ENCODE measurements around the gene RPS6KA2.

Gene RPS6KA2

GRCh38 chr6:166569206-166569605 is 57.8 kb downstream of the RPS6KA2 start:
- no peak for DNase-seq

DNA sequence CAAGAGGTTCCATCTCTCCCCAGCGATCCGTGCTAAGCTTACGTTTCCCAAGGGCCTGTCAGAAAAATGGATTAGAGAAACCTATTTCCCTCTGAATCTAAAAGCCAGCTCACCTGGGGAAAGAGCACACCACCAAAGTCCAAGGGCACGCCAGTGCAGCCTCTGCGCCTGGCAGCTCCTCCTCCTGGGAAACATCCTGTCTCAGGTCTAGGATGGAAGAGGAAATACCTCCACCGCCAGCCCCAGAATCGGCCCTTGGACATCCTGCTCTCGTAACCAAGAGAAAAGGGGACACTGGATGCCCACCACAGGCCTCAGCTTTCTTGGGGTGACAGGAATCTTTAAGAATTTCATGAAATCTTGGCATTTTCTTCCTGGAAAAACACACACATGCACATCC is 59.2 kb downstream of the RPS6KA2 start:
- no peak for DNase-seq

GRCh38 chr6:166567107-166567506 is 59.9 kb downstream of the RPS6KA2 start:
- DNase-seq, result no peak

- no peak for DNase-seq
Measured at GRCh38 chr6:166566026-166567011, 60.7 kb downstream of the RPS6KA2 start.

GRCh38 chr6:166565084-166565967 is 61.7 kb downstream of the RPS6KA2 start:
- no peak for DNase-seq

DNA sequence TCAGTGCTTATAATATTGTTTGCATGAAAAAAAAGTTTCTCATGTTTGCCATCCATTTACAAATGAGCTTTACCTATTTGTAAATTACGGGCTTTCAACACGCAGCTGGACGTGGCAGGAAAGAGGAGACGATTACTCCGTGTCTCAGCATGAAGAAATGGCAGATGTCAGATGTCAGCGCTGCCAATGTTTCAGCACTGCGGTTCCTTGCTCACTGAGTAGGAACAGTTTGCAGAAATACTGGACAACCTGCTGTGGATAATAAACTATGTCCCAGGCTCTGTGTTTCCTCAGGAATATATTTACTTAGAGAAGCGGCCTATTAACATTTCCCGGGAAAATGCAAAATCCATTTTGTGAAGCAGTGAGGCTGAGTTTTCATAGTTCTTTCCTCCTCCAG is 63.2 kb downstream of the RPS6KA2 start:
- DNase-seq, result no peak

DNA sequence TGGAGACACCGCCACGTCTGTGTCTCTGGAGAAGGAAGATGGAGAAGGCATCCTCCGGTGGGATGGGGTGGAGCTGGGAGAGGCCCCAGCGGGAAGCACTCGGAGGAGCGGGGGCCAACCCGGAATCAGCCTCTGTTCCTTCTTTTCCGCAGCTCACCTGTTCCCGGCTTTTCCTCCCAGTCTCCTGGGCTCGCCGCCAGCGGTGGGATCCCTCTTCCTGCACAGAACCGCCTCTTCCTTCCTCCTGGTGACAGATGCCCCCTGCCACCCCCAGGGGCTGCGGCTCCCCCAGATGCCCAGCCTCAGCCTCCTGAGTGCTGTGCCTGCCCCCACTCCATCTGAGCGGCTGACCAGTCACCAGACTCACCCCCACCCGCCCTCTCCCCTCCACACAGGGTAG is 63.9 kb downstream of the RPS6KA2 start:
- no peak for DNase-seq

DNA sequence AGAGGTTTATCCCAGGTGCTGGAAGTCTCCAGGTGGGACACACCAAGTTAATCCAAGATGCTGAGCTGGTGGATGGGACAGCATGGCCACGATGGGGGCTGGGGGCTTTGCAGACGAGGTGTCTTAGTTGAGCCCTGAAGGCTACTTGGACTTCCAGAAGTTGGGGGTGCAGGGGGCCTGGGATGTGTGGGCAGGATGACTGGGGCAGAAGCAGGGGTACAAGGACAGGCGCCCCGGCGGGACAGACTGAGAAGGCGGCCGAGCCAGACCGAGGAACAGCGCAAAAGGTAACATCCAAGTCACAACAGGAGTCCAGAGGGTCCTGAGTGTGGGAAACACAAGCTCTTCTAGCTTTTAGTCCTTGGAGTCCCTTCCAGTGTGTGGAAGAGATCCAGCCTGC is 64.3 kb downstream of the RPS6KA2 start:
- DNase-seq, result no peak

GRCh38 chr6:166561771-166562359 is 65.2 kb downstream of the RPS6KA2 start:
- no peak for DNase-seq

GRCh38 chr6:166560222-166560621 is 66.8 kb downstream of the RPS6KA2 start:
- no peak for DNase-seq

DNA sequence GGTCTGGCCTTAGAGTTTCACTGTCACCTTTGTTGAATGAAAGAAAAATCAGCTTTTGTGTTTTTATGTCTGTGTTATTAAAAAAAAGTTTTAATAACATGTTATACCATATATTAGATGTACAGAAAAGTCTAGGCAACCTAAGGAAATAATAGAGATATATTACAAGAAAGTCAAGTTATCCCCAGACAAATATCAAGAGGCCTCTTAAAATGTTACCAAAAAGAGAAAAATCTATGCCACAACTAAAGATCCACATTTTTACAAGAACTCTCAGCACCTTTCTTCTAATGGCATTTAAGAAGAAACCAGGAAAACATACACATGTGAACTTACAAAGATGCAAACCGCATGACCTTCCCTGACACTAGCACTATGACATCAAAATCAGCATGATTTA is 67.4 kb downstream of the RPS6KA2 start:
- DNase-seq, result no peak

DNA sequence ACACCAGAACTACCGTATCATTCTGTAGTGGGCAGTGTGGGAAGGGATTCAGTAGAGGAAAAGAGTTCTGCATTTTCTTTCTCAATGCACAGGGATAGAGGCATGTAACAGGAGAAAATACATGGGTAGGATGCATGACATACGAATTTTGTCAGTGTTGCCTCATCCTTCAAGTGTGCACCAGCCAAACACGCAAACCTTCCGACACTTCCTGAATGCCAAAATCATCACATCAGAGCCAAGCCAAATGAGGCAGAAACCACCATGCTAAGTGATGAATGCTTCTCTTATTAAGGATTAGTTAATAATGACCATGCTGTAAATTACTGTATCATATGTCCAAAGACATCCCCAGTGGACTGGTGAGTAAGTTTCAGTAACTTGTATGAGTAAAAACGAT is 67.8 kb downstream of the RPS6KA2 start:
- no peak for DNase-seq

GRCh38 chr6:166558156-166559005 is 68.7 kb downstream of the RPS6KA2 start:
- DNase-seq, result no peak

GRCh38 chr6:166556863-166557322 is 70.2 kb downstream of the RPS6KA2 start:
- DNase-seq, result no peak

- DNase-seq, result no peak
Measured at GRCh38 chr6:166556336-166556735, 70.7 kb downstream of the RPS6KA2 start.

DNA sequence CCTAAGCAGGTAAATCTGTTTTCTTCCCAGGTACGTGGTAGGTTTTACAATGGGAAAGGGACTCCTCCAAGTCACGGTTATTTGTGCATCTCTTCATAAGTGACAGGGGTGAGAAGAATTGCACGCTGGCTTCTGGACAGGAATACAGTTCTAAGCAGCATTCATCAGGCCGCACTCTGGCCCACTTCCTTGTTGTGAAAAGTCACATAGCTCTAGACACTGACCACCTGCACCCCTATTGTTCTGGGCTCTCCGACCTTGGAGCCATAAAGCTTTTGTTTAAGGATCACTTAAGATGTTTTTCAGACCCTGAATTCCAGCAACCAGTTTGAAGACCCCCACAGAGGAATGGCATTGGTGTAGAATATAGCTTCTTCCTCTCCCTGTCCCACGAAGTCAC is 72.0 kb downstream of the RPS6KA2 start:
- DNase-seq, result no peak

DNA sequence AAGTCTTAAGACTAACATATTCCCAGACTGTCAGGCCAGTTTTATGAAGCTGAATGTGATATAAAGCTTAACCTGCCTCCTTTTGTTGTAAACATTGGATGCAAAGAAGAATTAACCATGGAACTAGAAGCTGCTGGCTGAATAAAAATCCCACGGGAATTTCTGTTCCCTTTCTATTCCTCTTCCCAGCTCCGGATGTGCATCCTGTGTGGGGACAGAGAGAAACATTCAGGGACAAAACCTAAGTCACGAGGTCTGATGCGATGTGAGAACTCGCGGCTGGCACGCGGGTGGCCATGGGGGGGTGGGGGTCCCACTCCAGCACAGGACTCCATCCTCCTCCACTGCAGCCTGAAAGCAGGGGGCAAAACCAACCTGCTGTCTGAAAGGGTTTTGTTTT is 72.7 kb downstream of the RPS6KA2 start:
- DNase-seq, result no peak

GRCh38 chr6:166553563-166554271 is 73.3 kb downstream of the RPS6KA2 start:
- DNase-seq, result no peak

DNA sequence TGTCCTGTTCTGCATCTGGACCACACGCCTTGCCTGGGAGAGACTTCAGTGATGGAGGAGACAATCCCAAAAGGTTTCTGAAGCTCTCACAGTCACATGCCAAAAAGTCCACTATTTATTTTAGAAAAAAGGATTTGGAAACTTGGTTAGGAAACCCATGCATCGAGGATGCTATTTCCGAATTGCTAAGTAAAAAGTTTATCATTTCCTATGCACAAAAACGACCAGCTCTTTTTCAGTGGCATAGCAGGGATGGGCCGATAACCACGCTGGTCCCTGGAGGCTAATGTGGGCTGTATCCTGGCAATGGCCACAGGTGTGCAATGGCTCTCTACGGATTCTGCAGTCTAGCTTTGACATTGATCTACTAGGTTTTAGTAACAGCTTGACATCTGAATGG is 74.5 kb downstream of the RPS6KA2 start:
- DNase-seq, result no peak

DNA sequence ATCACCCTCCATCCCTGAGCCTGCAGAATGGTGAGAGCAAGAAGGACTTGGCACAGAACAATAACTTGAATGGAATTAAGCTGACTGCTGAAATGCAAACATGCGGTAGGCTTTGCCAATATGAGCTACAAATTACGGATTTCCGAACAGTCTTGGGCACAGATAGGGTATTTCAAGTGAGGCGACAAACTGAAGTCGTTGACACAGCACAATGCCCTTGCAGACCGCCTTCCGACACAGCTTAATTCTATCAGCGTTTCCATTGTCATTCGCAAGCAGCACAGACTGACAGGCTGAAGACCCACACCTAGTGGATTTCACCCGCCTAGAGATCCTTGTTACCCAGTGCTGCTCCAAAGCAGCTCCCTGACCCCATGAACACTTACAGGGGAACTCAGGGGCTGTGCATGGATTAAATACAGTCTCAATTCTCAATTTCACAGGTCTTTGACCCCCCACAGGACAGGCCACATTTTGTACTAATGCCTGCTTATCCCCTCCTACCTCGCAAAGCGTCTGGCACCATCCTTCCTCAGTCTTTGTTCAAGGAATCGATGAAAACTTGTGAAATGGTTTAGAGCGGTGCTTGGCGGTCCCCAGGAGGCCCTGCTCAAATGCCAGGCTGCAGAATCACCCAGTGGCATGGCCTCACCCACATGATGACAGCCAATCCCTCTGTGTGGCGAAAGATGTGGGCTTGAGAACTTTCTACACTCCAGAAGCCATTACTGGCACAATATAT is 75.1 kb downstream of the RPS6KA2 start:
- no peak for DNase-seq

GRCh38 chr6:166546653-166547052 is 80.4 kb downstream of the RPS6KA2 start:
- DNase-seq, result no peak

All from activated naive CD4-positive, alpha-beta T cell treated with anti-CD3 and anti-CD28 coated beads, Interleukin-2, amount 50 U/mL, for 16 hours (primary cell).